HEK293 (cell line): Measurements from ENCODE around the gene KCNK7.

Source experiments
- CTCF ChIA-PET: fragments of 350-600 bp; formaldehyde crosslinking; extraction: SDS; loops from one replicate; lab custom pipeline; 2021; ENCODE audit warnings: antibody characterized with exemption; lab: Yijun Ruan, JAX
- POLR2A ChIA-PET: fragments of 300-600 bp; formaldehyde crosslinking; extraction: SDS; loops from one replicate; lab custom pipeline; 2020; ENCODE audit warnings: antibody characterized with exemption, inconsistent platforms; lab: Yijun Ruan, JAX
- H3K27ac ChIP-seq: fragments of 200-500 bp; sonication (Bioruptor generic); 2 replicates; pipeline ENCODE4 v1.5.1; 2014; ENCODE audit warnings: low read depth, low read length, control low read depth, inconsistent platforms; ENCODE audit errors: extremely low read depth
- H3K36me3 ChIP-seq, 2 experiments: fragments of 200-500 bp in 1 of 2; sonication (Bioruptor generic) in 1 of 2; 1 replicate in 1 of 2; 2 replicates in 1 of 2; pipeline ENCODE4 v1.5.1; 2014 to 2017; ENCODE audit warnings: inconsistent platforms in 2 of 2, low read length in 2 of 2; ENCODE audit not compliant: control insufficient read depth in 2 of 2, insufficient read depth in 1 of 2
- H3K4me1 ChIP-seq: fragments of 200-500 bp; sonication (Bioruptor generic); 2 replicates; pipeline ENCODE4 v1.5.1; 2014; ENCODE audit warnings: mild to moderate bottlenecking, low read length, inconsistent platforms; ENCODE audit not compliant: control insufficient read depth, insufficient read depth
- H3K4me3 ChIP-seq: 2 replicates; pipeline ENCODE4 v1.5.1; 2011; ENCODE audit warnings: low read depth, mild to moderate bottlenecking, control low read depth, low read length, moderate library complexity
- H3K9me3 ChIP-seq: fragments of 200-500 bp; sonication (Bioruptor generic); 2 replicates; pipeline ENCODE4 v1.5.1; 2014; ENCODE audit warnings: low read depth, low read length, inconsistent platforms; ENCODE audit not compliant: control insufficient read depth, insufficient read depth
- GLIS2 ChIP-seq: fragments of 450-650 bp; formaldehyde crosslinking; IDR thresholded peaks from 2 replicates; pipeline ENCODE4 v1.5.1; 2016; ENCODE audit warnings: missing biosample characterization, missing genetic modification characterization
- KLF10 ChIP-seq: fragments of 450-650 bp; IDR thresholded peaks from 2 replicates; pipeline ENCODE4 v1.5.1; 2018; ENCODE audit warnings: missing biosample characterization, mild to moderate bottlenecking, missing genetic modification characterization
- REST ChIP-seq: fragments of 450-650 bp; formaldehyde crosslinking; IDR thresholded peaks from 2 replicates; pipeline ENCODE4 v1.5.1; 2016; ENCODE audit warnings: missing biosample characterization, missing genetic modification characterization
- SCRT2 ChIP-seq: fragments of 450-650 bp; formaldehyde crosslinking; IDR thresholded peaks from 2 replicates; pipeline ENCODE4 v1.5.1; 2016; ENCODE audit warnings: missing biosample characterization, missing genetic modification characterization
- SP2 ChIP-seq: fragments of 450-650 bp; formaldehyde crosslinking; IDR thresholded peaks from 2 replicates; pipeline ENCODE4 v1.5.1; 2016; ENCODE audit warnings: missing biosample characterization, missing genetic modification characterization
- SP7 ChIP-seq: fragments of 450-650 bp; formaldehyde crosslinking; IDR thresholded peaks from 2 replicates; pipeline ENCODE4 v1.5.1; 2016; ENCODE audit warnings: missing biosample characterization, missing genetic modification characterization
- ZBTB17 ChIP-seq: fragments of 450-650 bp; formaldehyde crosslinking; IDR thresholded peaks from 2 replicates; pipeline ENCODE4 v1.5.1; 2016; ENCODE audit warnings: missing biosample characterization, missing genetic modification characterization
- ZBTB8A ChIP-seq: fragments of 450-650 bp; formaldehyde crosslinking; IDR thresholded peaks from 2 replicates; pipeline ENCODE4 v1.5.1; 2016; ENCODE audit warnings: missing biosample characterization, missing genetic modification characterization
- ZFHX2 ChIP-seq: fragments of 450-650 bp; formaldehyde crosslinking; conservative IDR thresholded peaks from 2 replicates; pipeline ENCODE4 v1.5.1; 2016; ENCODE audit warnings: missing biosample characterization, missing genetic modification characterization
- ZFP69B ChIP-seq: fragments of 450-650 bp; formaldehyde crosslinking; IDR thresholded peaks from 2 replicates; pipeline ENCODE4 v1.5.1; 2016; ENCODE audit warnings: missing biosample characterization, missing genetic modification characterization
- ZIC2 ChIP-seq: fragments of 450-650 bp; formaldehyde crosslinking; IDR thresholded peaks from 2 replicates; pipeline ENCODE4 v1.5.1; 2016; ENCODE audit warnings: missing biosample characterization, missing genetic modification characterization
- ZNF140 ChIP-seq: fragments of 450-650 bp; formaldehyde crosslinking; IDR thresholded peaks from 2 replicates; pipeline ENCODE4 v1.5.1; 2016; ENCODE audit warnings: missing biosample characterization, missing genetic modification characterization
- ZNF223 ChIP-seq: fragments of 450-650 bp; formaldehyde crosslinking; IDR thresholded peaks from 2 replicates; pipeline ENCODE4 v1.5.1; 2016; ENCODE audit warnings: missing biosample characterization, missing genetic modification characterization
- ZNF423 ChIP-seq: fragments of 450-650 bp; formaldehyde crosslinking; IDR thresholded peaks from 2 replicates; pipeline ENCODE4 v1.5.1; 2016; ENCODE audit warnings: missing biosample characterization, missing genetic modification characterization
- ZNF560 ChIP-seq: fragments of 450-650 bp; formaldehyde crosslinking; IDR thresholded peaks from 2 replicates; pipeline ENCODE4 v1.5.1; 2017; ENCODE audit warnings: missing biosample characterization, missing genetic modification characterization, borderline replicate concordance
- ZSCAN18 ChIP-seq: fragments of 450-650 bp; formaldehyde crosslinking; IDR thresholded peaks from 2 replicates; pipeline ENCODE4 v1.5.1; 2016; ENCODE audit warnings: missing biosample characterization, missing genetic modification characterization
- TF ChIP-seq, protein P1 (sequence below): fragments of 450-650 bp; formaldehyde crosslinking; IDR thresholded peaks from 2 replicates; pipeline ENCODE4 v1.5.1; 2016; ENCODE audit warnings: missing biosample characterization, missing genetic modification characterization
- TF ChIP-seq, protein P2 (sequence below): fragments of 450-650 bp; formaldehyde crosslinking; optimal IDR thresholded peaks from 2 replicates; pipeline ENCODE3; 2016; ENCODE audit warnings: missing biosample characterization, mild to moderate bottlenecking, missing genetic modification characterization
- TF ChIP-seq, protein P3 (sequence below): fragments of 450-650 bp; formaldehyde crosslinking; IDR thresholded peaks from 2 replicates; pipeline ENCODE4 v1.5.1; 2016; ENCODE audit warnings: missing biosample characterization, missing genetic modification characterization
- TF ChIP-seq, protein P4 (sequence below): fragments of 450-650 bp; formaldehyde crosslinking; IDR thresholded peaks from 2 replicates; pipeline ENCODE4 v1.5.1; 2016; ENCODE audit warnings: missing biosample characterization, missing genetic modification characterization

KCNK7 gene

GRCh38 chr11:65573391-65574079 lies 22.1 kb downstream of the KCNK7 start:
- TF ChIP-seq ZBTB17 (tag by site-specific recombination) (peak; percentile 56; the same call in 1 of the 2 replicates), ZSCAN18 (tag by site-specific recombination) (no peak), ZBTB8A (0 out of 2 replicates have a peak, but pooled peaks have one; percentile 43), ZFP69B (tag by site-specific recombination) (peak; percentile 42; the same call in 1 of the 2 replicates), ZNF140 (tag by site-specific recombination) (no peak), GLIS2 (tag by site-specific recombination) (peak; percentile 13; the same call in 1 of the 2 replicates), REST (peak; percentile 58; the same call in 1 of the 2 replicates)
- TF ChIP-seq, protein P1, sequence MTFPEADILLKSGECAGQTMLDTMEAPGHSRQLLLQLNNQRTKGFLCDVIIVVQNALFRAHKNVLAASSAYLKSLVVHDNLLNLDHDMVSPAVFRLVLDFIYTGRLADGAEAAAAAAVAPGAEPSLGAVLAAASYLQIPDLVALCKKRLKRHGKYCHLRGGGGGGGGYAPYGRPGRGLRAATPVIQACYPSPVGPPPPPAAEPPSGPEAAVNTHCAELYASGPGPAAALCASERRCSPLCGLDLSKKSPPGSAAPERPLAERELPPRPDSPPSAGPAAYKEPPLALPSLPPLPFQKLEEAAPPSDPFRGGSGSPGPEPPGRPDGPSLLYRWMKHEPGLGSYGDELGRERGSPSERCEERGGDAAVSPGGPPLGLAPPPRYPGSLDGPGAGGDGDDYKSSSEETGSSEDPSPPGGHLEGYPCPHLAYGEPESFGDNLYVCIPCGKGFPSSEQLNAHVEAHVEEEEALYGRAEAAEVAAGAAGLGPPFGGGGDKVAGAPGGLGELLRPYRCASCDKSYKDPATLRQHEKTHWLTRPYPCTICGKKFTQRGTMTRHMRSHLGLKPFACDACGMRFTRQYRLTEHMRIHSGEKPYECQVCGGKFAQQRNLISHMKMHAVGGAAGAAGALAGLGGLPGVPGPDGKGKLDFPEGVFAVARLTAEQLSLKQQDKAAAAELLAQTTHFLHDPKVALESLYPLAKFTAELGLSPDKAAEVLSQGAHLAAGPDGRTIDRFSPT (tag by site-specific recombination) = peak; percentile 62
- TF ChIP-seq, protein P2, sequence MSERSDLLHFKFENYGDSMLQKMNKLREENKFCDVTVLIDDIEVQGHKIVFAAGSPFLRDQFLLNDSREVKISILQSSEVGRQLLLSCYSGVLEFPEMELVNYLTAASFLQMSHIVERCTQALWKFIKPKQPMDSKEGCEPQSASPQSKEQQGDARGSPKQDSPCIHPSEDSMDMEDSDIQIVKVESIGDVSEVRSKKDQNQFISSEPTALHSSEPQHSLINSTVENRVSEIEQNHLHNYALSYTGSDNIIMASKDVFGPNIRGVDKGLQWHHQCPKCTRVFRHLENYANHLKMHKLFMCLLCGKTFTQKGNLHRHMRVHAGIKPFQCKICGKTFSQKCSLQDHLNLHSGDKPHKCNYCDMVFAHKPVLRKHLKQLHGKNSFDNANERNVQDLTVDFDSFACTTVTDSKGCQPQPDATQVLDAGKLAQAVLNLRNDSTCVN = no peak
- TF ChIP-seq, protein P3, sequence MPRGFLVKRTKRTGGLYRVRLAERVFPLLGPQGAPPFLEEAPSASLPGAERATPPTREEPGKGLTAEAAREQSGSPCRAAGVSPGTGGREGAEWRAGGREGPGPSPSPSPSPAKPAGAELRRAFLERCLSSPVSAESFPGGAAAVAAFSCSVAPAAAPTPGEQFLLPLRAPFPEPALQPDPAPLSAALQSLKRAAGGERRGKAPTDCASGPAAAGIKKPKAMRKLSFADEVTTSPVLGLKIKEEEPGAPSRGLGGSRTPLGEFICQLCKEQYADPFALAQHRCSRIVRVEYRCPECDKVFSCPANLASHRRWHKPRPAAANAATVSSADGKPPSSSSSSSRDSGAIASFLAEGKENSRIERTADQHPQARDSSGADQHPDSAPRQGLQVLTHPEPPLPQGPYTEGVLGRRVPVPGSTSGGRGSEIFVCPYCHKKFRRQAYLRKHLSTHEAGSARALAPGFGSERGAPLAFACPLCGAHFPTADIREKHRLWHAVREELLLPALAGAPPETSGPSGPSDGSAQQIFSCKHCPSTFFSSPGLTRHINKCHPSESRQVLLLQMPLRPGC (tag by site-specific recombination) = no peak
- peaks cover 0 to 13% of the 10 kb centered on the region in 2 experiments; a peak in 1 of 3 replicates for H3K36me3 ChIP-seq
- ChIA-PET CTCF (interaction anchor here (0.6 to 5.6 kb wide), 14 partner anchors 9 to 436 kb away, joined by 3 to 133 read pairs (median 6); partner anchors contain the start of gene LTBP3), POLR2A (interaction anchor here (0.9 to 4.2 kb wide), 9 partner anchors 10 to 151 kb away, joined by 3 to 39 read pairs (median 4); partner anchors contain the start of genes MALAT1, NEAT1 and PCNX3)
- no peaks in the 10 kb centered on the region for H3K9me3 ChIP-seq
- peak overlapping the region; percentile 57 for H3K27ac ChIP-seq
- peaks cover 17% of the 10 kb centered on the region; the same call in 1 of the 2 replicates for H3K4me1 ChIP-seq
- peak overlapping the region; percentile 60 for H3K4me3 ChIP-seq

GRCh38 chr11:65572356-65573051 lies 23.1 kb downstream of the KCNK7 start, which contains the start of gene FAM89B:
TSS of gene FAM89B (plus strand) at chr11:65572538. CDS start at chr11:65572670, 132 bp downstream.
- H3K27ac ChIP-seq = peak within 1 kb of the TSS; percentile 83; the same call in 1 of the 2 replicates
- ChIA-PET POLR2A (interaction anchor here (0.5 to 4.2 kb wide), 22 partner anchors 11 to 320 kb away, joined by 3 to 39 read pairs (median 4); partner anchors contain the start of genes DPF2, KAT5, LTBP3 and MALAT1), CTCF (interaction anchor here (0.6 to 5.6 kb wide), 20 partner anchors 10 to 437 kb away, joined by 3 to 133 read pairs (median 4); partner anchors contain the start of genes KAT5 and LTBP3)
- H3K9me3 ChIP-seq = no peaks in the 10 kb centered on the region
- H3K4me3 ChIP-seq = peak within 1 kb of the TSS; percentile 74
- peaks cover 0 to 17% of the 10 kb centered on the region in 2 experiments; a peak in 1 of 3 replicates for H3K36me3 ChIP-seq
- H3K4me1 ChIP-seq = peaks cover 17% of the 10 kb centered on the region; the same call in 1 of the 2 replicates
- TF ChIP-seq, protein P4, sequence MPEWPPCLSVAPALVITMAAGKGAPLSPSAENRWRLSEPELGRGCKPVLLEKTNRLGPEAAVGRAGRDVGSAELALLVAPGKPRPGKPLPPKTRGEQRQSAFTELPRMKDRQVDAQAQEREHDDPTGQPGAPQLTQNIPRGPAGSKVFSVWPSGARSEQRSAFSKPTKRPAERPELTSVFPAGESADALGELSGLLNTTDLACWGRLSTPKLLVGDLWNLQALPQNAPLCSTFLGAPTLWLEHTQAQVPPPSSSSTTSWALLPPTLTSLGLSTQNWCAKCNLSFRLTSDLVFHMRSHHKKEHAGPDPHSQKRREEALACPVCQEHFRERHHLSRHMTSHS (tag by site-specific recombination) = no peak
- TF ChIP-seq ZIC2 (tag by site-specific recombination) (no peak), KLF10 (tag by site-specific recombination) (peak; percentile 78; the same call in 1 of the 2 replicates), ZNF223 (no peak), ZNF423 (tag by site-specific recombination) (no peak), SCRT2 (tag by site-specific recombination) (no peak), SP2 (tag by site-specific recombination) (peak; percentile 38; the same call in 1 of the 2 replicates), ZNF560 (tag by site-specific recombination) (no peak), ZFHX2 (0 out of 2 replicates have a peak, but pooled peaks have one; percentile 16), SP7 (tag by site-specific recombination) (0 out of 2 replicates have a peak, but pooled peaks have one; percentile 17)
